NCI-H510A treated with DMSO at 0.1 percent for 48 hours (cell line): ENCODE measurements around the gene IDS.
"Not testable (repeated sequence)": the region's sequence is repeated elsewhere in the genome, so short reads cannot be mapped to it uniquely, and the experiment has no call there.

ENCODE experiments used
- DNase-seq: peaks from one replicate; lab custom pipeline; 2025; lab: John Stamatoyannopoulos, UW

The IDS gene

GRCh38 chrX:149526318-149527033 is 21.4 kb upstream of the IDS start:
- not testable (repeated sequence) for DNase-seq

DNA sequence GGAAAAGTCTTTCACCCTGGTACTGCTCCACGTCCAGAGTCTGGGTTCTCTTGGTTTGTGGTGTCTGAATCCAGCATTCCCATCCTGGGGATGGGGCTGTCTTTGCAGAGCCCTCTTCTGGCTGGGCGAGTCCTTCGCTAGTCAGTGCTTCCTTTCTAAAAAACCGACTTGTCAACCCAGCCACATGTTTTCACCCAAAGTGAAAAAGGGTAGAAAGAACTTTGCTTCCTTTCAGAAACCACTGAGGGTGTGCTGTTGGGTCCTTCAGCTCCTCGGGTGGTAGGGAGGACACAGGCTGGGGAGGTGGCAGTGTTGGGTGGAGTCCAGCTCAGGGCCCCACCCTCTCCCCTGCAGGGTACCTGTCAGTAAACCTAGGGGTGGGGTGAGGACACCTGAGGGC is 20.8 kb upstream of the IDS start:
- not testable (repeated sequence) for DNase-seq

DNA sequence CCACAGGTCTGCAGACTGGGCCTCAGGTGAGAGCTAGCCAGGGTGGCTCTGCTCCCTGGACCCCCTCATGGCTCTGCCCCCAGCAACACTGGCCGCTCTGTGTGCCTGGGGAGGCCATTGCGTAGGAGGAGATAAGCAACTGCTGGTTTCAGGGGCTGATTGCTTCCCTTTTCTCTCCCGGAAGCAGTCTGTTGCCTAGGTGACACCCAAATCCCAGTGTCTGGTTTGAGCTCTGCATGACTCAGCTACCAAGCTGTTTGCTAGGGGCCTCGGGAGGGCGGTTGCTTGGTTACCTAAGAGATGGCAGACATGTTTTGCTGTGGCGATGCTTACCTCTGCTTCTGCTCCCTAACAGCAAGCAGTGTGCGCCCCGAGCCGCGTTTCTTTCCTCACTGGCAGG is 20.3 kb upstream of the IDS start:
- DNase-seq: not testable (repeated sequence)

GRCh38 chrX:149522916-149523315 is 17.8 kb upstream of the IDS start:
- no peak for DNase-seq

DNA sequence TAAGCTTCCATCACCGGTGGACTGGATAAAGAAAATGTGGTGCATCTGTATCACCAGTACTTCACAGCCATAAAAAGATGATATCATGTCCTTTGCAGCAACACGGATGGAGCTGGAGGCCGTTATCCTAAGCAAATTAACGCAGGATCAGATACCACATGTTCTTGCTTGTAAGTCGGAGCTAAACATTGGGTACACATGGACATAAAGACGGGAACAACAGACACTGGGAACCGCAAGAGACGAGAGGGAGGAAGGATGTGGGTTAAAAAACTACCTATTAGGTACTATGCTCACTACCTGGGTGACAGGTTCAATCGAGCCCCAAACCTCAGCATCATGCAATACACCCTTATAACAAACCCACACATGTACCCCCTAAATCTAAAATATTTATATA is 16.3 kb upstream of the IDS start:
- no peak for DNase-seq

- DNase-seq: not testable (repeated sequence)
These were observed 15.7 kb upstream of the IDS start for GRCh38 chrX:149520636-149521277.

DNA sequence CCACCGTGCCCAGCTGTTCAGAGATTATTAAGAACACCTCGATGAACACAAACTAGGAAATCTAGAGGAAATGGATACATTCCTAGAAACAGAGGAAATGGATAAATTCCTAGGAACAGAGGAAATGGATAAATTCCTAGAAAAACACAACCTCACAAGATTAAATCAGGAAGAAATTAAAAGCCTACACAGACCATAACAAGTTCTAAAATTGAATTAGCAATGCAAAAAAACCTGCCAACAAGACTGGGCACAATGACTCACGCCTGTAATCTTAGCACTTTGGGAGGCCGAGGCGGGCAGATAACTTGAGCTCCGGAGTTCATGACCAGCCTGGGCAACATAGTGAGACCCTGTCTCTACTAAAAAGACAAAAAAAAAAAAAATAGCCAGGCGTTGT is 13.1 kb upstream of the IDS start:
- DNase-seq: no peak

DNA sequence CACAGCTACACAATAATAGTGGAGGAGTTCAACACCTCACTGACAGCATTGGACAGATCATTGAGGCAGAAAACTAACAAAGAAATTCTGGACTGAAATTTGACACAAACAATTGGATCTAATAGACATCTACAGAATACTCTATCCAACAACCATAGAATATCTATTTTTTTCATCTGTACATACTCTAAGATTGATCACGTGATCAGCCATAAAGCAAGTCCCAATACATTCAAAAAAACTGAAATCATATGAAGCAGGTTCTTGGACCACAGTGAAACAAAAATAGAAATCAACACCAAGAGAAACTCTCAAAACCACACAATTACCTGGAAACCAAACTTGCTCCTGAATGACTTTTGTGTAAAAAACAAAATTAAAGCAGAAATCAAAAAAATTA is 12.2 kb upstream of the IDS start:
- DNase-seq: no peak

GRCh38 chrX:149516604-149517003 is 11.5 kb upstream of the IDS start:
- DNase-seq: no peak

DNA sequence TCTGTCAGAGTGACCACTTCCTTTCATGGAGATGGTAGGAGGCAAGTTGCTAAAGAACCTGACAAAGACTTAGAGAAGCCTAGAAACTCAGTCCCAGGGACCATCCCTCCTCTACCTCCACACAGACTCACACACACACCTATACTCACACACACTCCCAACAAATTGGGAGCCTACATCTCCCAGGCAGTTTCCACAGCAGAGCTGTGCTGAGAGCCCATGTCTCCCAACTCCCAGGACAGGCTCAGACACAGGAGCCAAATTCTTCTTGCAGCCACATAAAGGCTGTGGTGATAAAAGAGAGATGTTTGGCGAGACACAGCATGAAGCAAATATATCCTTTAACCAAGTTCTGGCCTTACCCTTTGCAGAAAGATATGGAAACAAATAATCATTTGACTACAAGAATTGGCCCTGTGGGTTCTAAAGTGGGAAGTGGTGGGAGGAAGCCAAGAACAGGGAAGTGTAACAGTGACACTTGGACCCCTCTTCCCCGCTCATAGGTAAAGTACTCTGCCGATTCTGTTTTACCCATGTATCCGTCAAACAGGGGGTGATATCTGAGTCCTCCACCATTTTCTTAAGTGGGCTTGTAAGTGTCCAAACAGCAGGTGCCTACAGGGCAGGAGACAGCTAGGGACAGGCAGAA is 11.0 kb upstream of the IDS start:
- DNase-seq: no peak

GRCh38 chrX:149513825-149514428 is 8.8 kb upstream of the IDS start:
- DNase-seq: no peak

DNA sequence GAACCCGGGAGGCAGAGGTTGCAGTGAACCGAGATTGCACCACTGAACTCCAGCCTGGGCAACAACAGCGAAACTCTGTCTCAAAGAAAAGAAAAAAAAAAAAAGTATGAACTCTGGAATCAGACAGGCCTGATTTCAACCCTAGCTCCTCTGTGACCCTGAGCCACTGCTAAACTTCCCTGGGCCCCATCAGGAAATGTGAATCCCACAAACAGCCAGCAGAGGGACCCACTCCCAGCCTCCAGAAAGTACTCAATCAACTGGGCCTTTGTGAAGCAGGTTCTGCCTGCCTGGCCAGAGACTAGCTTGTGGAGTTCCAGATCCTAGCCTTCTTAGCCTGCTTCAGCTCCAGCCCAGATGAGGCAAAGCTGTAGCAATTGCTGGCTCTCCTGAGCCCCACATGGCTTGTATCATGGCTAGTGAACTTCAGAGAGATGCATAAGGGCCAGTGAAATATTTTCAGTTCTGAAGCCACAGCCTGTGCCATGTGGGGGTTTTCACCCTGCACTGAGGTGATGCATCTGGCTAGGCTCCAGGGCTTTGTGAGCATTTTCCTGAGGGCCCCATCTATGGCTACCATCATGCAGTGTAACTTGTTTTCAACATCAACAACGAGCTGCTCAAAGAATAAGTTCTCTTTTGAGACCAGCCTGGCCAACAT is 7.2 kb upstream of the IDS start:
- peak; percentile 26 for DNase-seq

DNA sequence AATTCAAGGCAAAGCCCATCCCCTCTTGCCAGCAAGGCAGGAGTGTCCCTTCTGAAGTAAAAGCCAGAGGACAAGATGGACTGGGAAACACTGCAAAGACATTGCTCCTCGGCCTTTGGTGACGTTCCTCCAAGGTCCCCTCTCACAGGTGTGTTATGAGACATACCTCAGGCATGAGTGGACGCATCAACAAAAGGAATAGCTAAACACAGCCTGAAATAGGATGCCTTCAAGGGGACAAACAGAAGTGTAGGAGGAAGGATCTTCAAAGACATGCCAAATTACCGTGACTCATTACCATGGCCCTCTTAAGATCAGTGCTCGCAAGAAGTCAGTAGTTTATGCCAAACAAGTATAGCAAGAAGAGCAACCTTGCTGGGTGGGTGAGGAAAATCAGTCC is 6.0 kb upstream of the IDS start:
- DNase-seq: no peak

DNA sequence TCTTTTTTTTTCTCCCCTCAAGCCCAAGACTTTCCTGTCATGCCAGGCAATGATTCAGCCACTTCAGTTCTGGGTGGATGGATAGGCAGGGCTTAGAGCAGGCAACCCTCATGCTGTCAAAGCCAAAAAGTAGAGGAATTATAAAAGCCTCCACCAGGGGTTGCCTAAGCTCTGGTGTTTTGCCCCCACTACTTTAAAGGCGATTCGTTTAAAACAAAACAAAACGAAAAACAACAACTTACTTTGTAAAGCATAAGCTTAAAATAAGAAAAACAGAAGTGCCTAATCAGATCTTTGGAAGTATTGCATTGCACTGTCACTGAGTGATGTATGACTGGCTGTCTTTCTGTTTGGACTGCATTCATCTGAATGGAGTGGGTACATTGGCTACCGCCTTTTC is 5.3 kb upstream of the IDS start:
- DNase-seq: no peak

DNA sequence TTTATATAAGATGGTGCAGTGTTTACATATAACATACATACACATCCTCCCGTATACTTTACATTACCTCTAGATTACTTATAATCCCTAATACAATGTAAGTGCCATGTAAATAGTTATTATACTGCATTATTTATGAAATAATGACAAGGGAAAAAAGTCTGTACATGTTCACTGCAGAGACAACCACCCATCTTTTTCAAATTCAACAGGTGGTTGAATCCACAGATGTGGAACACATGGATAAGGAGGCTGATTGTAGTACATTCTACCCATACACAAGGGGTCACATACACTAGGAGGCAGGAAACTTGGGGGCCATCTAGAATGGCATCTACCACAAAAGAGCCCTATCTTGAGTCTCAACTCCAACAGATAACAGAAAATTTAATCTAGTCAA is 3.4 kb upstream of the IDS start:
- no peak for DNase-seq

DNA sequence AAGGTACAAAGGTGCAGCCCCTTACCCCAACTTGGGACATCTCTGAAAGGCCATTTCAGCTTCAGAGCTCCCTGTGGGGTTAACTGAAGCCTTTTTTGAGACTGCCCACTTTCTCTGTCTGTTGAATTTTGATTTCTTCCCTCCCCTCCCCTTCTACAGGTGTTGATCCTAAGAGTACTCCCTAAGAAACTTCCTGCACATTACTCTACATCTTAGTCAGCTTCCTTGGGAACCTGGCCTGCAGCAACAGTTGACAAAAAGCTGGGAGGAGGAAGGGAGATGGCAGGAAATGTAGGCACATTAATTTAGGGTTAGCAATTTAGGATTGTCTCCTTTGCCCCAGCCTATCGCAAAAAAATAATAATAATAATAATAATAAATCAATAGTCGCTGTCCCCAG is 1.2 kb upstream of the IDS start:
- DNase-seq: no peak

DNA sequence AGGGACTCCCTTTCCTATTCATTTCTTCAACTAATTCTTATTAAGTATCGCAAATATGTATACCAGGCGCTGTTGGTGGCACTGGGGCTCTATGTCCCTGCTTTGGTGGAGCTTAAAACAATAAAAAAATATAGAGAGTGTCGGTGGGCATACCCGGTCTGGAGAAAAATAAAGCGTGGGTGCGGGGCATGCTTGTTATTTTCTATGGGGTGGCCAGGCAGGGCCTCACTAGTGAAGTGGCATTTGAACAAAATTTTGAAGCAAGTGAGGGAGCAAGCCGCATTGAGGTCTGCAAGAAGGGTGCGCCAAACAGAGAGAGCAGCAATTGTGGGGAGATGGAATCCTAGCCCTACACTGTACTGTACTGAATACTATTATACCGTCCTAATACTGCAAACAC is 565 bp upstream of the IDS start:
- DNase-seq: no peak

DNA sequence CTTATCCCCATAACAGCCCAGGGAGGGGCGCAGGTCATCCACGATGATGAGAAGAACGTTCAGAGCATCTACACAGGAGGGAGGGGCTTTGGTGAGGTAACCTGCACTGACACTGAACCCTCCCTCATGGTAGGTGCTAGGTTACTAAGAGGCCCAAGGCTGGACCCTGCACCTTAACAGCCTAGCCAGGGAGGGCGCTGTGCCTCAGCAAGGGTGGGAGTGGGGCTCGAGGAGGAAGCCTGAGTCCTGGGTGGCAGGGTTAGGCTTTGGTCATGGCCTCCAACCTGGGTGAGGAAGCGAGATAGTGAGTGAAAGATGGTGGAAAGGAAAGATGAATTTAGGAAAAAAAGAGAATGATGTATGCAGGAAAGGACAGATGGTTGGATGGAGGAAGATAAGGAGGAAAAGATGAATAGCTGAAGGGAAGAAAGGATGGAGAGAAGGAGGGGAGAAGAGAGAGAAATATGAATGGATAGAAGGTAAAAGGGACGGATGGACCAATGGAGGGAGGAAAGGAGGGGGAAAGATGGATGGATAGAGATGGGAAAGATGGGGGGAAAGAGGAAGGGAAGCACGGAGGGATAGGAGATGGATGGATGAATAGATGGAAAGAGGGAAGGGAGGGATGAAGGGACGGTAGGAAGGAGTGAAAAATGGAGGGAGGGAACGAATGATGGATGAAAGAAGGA is 736 bp downstream of the IDS start:
- peak; percentile 59 for DNase-seq

DNA sequence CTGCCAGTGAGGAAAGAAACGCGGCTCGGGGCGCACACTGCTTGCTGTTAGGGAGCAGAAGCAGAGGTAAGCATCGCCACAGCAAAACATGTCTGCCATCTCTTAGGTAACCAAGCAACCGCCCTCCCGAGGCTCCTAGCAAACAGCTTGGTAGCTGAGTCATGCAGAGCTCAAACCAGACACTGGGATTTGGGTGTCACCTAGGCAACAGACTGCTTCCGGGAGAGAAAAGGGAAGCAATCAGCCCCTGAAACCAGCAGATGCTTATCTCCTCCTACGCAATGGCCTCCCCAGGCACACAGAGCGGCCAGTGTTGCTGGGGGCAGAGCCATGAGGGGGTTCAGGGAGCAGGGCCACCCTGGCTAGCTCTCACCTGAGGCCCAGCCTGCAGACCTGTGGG is 1.7 kb downstream of the IDS start:
- not testable (repeated sequence) for DNase-seq

- DNase-seq: not testable (repeated sequence)
These were observed 2.2 kb downstream of the IDS start for GRCh38 chrX:149502923-149503322.

GRCh38 chrX:149499766-149500165 is 5.3 kb downstream of the IDS start:
- no peak for DNase-seq

DNA sequence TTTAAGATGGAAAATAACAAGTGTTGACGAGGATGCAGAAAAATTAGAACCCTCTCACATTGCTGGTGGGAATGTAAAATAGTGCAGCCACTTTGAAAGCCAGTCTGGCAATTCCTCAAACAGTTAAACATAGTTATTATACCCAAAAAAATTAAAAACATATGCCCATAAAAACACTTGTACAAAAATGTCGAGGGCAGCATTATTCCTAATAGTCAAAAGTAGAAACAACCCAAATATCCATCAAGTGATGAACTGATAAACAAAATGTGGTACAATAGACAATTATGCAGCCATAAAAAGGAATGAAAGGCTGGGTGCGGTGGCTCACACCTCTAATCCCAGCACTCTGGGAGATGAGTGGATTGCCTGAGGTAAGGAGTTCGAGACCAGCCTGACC is 6.3 kb downstream of the IDS start:
- DNase-seq: no peak
